Panc1 (cell line): ENCODE measurements around the gene CASTOR1. TPM values are rescaled to one million over a fixed set of nuclear protein-coding genes. Genes with fewer than 3 reads are reported as not detected.

Source experiments
- ATAC-seq: fragments of 200-7000 bp; cut with Tn5 transposase; 2 replicates; pipeline ENCODE4 v1.9.1; 2020; ENCODE audit warnings: mild to moderate bottlenecking, moderate library complexity
- BruUV-seq: library from RNA; stranded (reverse); fragments of 400-500 nt; replicated peaks from 2 replicates; lab custom pipeline; 2021; lab: Mats Ljungman, UMichigan
- CTCF ChIA-PET: fragments of 300-600 bp; sonication (Branson Sonifier 250); formaldehyde crosslinking; loops from one replicate; lab custom pipeline; 2022; ENCODE audit warnings: antibody characterized with exemption; lab: Charles Lee
- POLR2A ChIA-PET: fragments of 300-600 bp; sonication (Branson Sonifier 250); formaldehyde crosslinking; loops from one replicate; lab custom pipeline; 2022; ENCODE audit warnings: antibody characterized with exemption; lab: Charles Lee
- DNase-seq: peaks from one replicate; pipeline ENCODE4 v3.0.0-alpha.2; 2010; ENCODE audit warnings: low read depth, low spot score
- H3K27ac ChIP-seq: 2 replicates; pipeline ENCODE4 v1.5.1; 2011; ENCODE audit warnings: mild to moderate bottlenecking, low read length, inconsistent platforms
- H3K27me3 ChIP-seq: fragments of 200-500 bp; sonication (Bioruptor generic); 2 replicates; pipeline ENCODE4 v1.6.0; 2014; ENCODE audit warnings: low read length, inconsistent platforms; ENCODE audit not compliant: control insufficient read depth, insufficient read depth
- H3K36me3 ChIP-seq: fragments of 200-500 bp; sonication (Bioruptor generic); 2 replicates; pipeline ENCODE4 v1.5.1; 2014; ENCODE audit warnings: inconsistent platforms, mild to moderate bottlenecking, low read length, moderate library complexity; ENCODE audit not compliant: control insufficient read depth, insufficient read depth
- H3K4me1 ChIP-seq: 2 replicates; pipeline ENCODE4 v1.5.1; 2011; ENCODE audit warnings: inconsistent platforms, mild to moderate bottlenecking, low read length, moderate library complexity; ENCODE audit not compliant: control insufficient read depth, insufficient read depth
- H3K4me3 ChIP-seq, 2 experiments: 2 replicates each; pipeline ENCODE4 v1.5.1; 2011 to 2012; ENCODE audit warnings: low read depth in 2 of 2, low read length in 2 of 2, mild to moderate bottlenecking in 2 of 2, inconsistent platforms in 1 of 2, moderate library complexity in 1 of 2
- H3K9me3 ChIP-seq: fragments of 200-500 bp; sonication (Bioruptor generic); 2 replicates; pipeline ENCODE4 v1.5.1; 2014; ENCODE audit warnings: low read depth, mild to moderate bottlenecking, inconsistent platforms, low read length, moderate library complexity; ENCODE audit not compliant: control insufficient read depth, insufficient read depth
- POLR2AphosphoS5 ChIP-seq: IDR thresholded peaks from 2 replicates; pipeline ENCODE4 v1.6.1; 2012; ENCODE audit warnings: mild to moderate bottlenecking, low read depth, low read length, moderate library complexity
- SIN3A ChIP-seq: IDR thresholded peaks from 2 replicates; pipeline ENCODE4 v1.6.1; 2012; ENCODE audit warnings: low read depth, mild to moderate bottlenecking, low read length, moderate library complexity, borderline replicate concordance; ENCODE audit not compliant: insufficient read depth
- TCF7L2 ChIP-seq: IDR thresholded peaks from 2 replicates; pipeline ENCODE4 v1.6.1; 2011; ENCODE audit warnings: mild to moderate bottlenecking, low read depth, low read length, inconsistent platforms
- in situ Hi-C: cut with HindIII; loops from 2 replicates; pipeline ENCODE4 v1.10.0; 2016; ENCODE audit warnings: low sequenced_read_pairs, low pct_unique_long_range_greater_than_20kb
- intact Hi-C: fragments of 100-400 bp; cut with micrococcal nuclease; formaldehyde crosslinking; loops from one replicate; pipeline ENCODE4 v1.10.0; 2022; ENCODE audit not compliant: unreplicated experiment
- total RNA-seq: library from RNA; stranded (reverse); gene quantifications from one replicate; pipeline ENCODE4 v1.2.1, GENCODE V29; 2021; ENCODE audit not compliant: unreplicated experiment
- TF ChIP-seq, protein P1 (sequence below): fragments of 450-650 bp; IDR thresholded peaks from 2 replicates; pipeline ENCODE4 v1.5.1; 2017; ENCODE audit warnings: mild to moderate bottlenecking
- TF ChIP-seq, protein P2 (sequence below), 2 experiments: IDR thresholded peaks; 2 replicates each; pipeline ENCODE4 v1.6.1; 2011 to 2012; ENCODE audit warnings: low read depth in 2 of 2, control low read depth in 1 of 2, low read length in 1 of 2, mild to moderate bottlenecking in 1 of 2, moderate library complexity in 1 of 2; ENCODE audit not compliant: insufficient read depth in 1 of 2

The CASTOR1 gene
- total RNA-seq, 1 experiment from 2014 or later: 6.7 TPM

DNA sequence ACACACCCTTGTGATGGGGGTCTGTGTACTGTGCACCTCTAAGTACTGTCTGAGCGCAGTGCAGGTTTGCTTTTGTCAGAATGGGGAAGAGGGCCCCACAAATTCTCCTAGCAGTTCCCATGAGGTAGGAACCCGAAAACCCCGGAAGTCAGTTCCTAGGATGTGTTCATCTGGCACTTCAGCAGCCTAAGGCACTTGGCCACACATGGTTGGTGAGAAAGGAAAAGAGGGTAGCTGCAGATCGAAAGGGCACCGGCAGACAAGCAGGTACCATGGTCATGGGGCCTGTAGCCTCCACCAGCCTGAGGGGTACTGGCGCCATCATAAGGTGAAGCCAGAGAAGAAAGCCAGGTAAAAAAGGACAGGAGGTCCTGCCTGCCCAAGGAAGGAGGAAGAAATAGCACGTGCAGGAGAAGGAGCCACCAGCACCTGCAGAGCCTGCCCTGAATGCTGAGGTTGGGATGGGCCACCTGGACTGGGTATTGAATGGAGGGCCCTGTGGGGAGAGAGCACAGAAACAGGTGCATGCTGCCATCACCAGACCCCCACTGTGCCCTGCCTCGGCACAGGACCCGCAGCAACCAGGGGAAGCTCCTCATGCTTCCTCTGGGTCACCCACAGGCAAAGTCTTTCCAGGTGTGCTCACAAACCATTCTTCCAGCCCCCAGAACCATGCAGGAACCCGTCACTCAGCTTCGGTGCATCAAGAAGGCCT lies 8.1 kb upstream of the CASTOR1 start:
- DNase-seq (no peak), ATAC-seq (no peak)
- Histone ChIP-seq H3K36me3 (no peaks in the 10 kb centered on the region), H3K27ac (no peak overlapping the region), H3K27me3 (no peaks in the 10 kb centered on the region), H3K4me3 (no peak overlapping the region), H3K4me1 (no peaks in the 10 kb centered on the region), H3K9me3 (no peaks in the 10 kb centered on the region)
- TF ChIP-seq, protein P1, sequence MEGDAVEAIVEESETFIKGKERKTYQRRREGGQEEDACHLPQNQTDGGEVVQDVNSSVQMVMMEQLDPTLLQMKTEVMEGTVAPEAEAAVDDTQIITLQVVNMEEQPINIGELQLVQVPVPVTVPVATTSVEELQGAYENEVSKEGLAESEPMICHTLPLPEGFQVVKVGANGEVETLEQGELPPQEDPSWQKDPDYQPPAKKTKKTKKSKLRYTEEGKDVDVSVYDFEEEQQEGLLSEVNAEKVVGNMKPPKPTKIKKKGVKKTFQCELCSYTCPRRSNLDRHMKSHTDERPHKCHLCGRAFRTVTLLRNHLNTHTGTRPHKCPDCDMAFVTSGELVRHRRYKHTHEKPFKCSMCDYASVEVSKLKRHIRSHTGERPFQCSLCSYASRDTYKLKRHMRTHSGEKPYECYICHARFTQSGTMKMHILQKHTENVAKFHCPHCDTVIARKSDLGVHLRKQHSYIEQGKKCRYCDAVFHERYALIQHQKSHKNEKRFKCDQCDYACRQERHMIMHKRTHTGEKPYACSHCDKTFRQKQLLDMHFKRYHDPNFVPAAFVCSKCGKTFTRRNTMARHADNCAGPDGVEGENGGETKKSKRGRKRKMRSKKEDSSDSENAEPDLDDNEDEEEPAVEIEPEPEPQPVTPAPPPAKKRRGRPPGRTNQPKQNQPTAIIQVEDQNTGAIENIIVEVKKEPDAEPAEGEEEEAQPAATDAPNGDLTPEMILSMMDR: no peak
- no peak for TF ChIP-seq POLR2AphosphoS5
- no peak for TF ChIP-seq SIN3A
- intact Hi-C loops: no loop called here
- BruUV-seq: no TSS peak
- ChIA-PET POLR2A (no interaction called here), CTCF (no interaction called here)
- in situ Hi-C loops: no loop called here

DNA sequence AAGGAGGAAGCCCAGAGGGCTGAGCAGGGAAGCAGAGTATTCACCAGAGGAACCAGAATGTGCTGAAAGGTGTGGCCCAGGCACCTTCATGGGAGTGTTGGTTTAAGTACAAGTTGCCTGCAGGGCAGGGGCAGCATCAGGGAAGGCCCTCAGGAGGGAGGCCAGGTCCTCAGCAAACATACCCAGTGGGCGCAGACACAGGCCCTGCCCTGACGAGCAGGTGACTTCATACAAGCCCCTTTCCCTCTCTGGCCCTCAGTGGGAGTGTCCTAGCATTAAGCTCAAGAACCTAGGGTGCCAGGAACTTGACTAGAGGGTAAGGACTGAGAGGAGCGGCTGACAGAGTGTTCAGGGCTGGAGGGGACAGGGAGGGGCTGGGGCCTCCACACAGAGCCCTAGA lies 7.5 kb upstream of the CASTOR1 start:
- Histone ChIP-seq H3K36me3 (no peaks in the 10 kb centered on the region), H3K4me3 (no peak overlapping the region)
- TF ChIP-seq POLR2AphosphoS5: no peak
- TF ChIP-seq TCF7L2: no peak
- TF ChIP-seq, protein P2, sequence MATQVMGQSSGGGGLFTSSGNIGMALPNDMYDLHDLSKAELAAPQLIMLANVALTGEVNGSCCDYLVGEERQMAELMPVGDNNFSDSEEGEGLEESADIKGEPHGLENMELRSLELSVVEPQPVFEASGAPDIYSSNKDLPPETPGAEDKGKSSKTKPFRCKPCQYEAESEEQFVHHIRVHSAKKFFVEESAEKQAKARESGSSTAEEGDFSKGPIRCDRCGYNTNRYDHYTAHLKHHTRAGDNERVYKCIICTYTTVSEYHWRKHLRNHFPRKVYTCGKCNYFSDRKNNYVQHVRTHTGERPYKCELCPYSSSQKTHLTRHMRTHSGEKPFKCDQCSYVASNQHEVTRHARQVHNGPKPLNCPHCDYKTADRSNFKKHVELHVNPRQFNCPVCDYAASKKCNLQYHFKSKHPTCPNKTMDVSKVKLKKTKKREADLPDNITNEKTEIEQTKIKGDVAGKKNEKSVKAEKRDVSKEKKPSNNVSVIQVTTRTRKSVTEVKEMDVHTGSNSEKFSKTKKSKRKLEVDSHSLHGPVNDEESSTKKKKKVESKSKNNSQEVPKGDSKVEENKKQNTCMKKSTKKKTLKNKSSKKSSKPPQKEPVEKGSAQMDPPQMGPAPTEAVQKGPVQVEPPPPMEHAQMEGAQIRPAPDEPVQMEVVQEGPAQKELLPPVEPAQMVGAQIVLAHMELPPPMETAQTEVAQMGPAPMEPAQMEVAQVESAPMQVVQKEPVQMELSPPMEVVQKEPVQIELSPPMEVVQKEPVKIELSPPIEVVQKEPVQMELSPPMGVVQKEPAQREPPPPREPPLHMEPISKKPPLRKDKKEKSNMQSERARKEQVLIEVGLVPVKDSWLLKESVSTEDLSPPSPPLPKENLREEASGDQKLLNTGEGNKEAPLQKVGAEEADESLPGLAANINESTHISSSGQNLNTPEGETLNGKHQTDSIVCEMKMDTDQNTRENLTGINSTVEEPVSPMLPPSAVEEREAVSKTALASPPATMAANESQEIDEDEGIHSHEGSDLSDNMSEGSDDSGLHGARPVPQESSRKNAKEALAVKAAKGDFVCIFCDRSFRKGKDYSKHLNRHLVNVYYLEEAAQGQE (IDR thresholded peaks at IDR 0.05; ENCODE audit: insufficient read depth in 1 of 2, low read depth in 2 of 2, low read length in 1 of 2): no peak
- TF ChIP-seq, protein P1: no peak
- TF ChIP-seq SIN3A: no peak

More for the DNA sequence above, 7.5 kb upstream of the CASTOR1 start:
- Histone ChIP-seq H3K27me3 (no peaks in the 10 kb centered on the region), H3K27ac (no peak overlapping the region), H3K4me1 (no peaks in the 10 kb centered on the region), H3K9me3 (no peaks in the 10 kb centered on the region)
- ATAC-seq (no peak), DNase-seq (no peak)
- intact Hi-C loops: no loop called here
- POLR2A ChIA-PET: no interaction called here
- in situ Hi-C loops: no loop called here
- CTCF ChIA-PET: no interaction called here
- BruUV-seq: no TSS peak
